PC-9 (cell line): ENCODE results near the gene CDH13.

Experiments used
- CTCF ChIP-seq: fragments of 200-600 bp; sonication (generic); conservative IDR thresholded peaks from 2 replicates; pipeline ENCODE4 v1.6.1; 2017; ENCODE audit warnings: mixed run types, antibody characterized with exemption, mild to moderate bottlenecking, moderate library complexity
- EZH2 ChIP-seq: fragments of 200-600 bp; sonication (generic); IDR thresholded peaks from 2 replicates; pipeline ENCODE4 v1.8.0; 2017; ENCODE audit warnings: antibody characterized with exemption, low read depth

GRCh38 chr16:82735673-82736091, 108.9 kb downstream of the CDH13 start:
- TF ChIP-seq EZH2 (no peak), CTCF (no peak)
